HepG2 (cell line): ENCODE data around the gene MAN2A2. TPM values are rescaled to one million over a fixed set of nuclear protein-coding genes. Genes with fewer than 3 reads are reported as not detected.

ENCODE experiments used
- AKAP8 ChIP-seq: sonication (generic); formaldehyde crosslinking; IDR thresholded peaks from 2 replicates; pipeline ENCODE4 v1.5.1; 2020; ENCODE audit warnings: mild to moderate bottlenecking, missing genetic modification reagents
- ATF4 ChIP-seq, 2 experiments: fragments of 450-650 bp in 1 of 2; sonication (generic) in 1 of 2; formaldehyde crosslinking; IDR thresholded peaks; 2 replicates each; pipeline versions ENCODE4 v1.5.0 to v1.8.0; 2020 to 2022; ENCODE audit warnings: mild to moderate bottlenecking in 1 of 2, missing genetic modification reagents in 1 of 2
- E2F2 ChIP-seq: sonication (generic); formaldehyde crosslinking; IDR thresholded peaks from 2 replicates; pipeline ENCODE4 v1.4.0; 2020; ENCODE audit warnings: missing genetic modification reagents, borderline replicate concordance
- GMEB2 ChIP-seq: IDR thresholded peaks from 2 replicates; pipeline ENCODE4 v1.6.1; 2016; ENCODE audit warnings: missing biosample characterization, missing genetic modification reagents, low read depth
- GPN1 ChIP-seq: sonication (generic); formaldehyde crosslinking; IDR thresholded peaks from 2 replicates; pipeline ENCODE4 v1.5.1; 2020; ENCODE audit warnings: missing genetic modification reagents, borderline replicate concordance
- PLSCR1 ChIP-seq: sonication (generic); formaldehyde crosslinking; IDR thresholded peaks from 2 replicates; pipeline ENCODE4 v1.5.0; 2020; ENCODE audit warnings: missing genetic modification reagents, mild to moderate bottlenecking, borderline replicate concordance
- SATB2 ChIP-seq: sonication (generic); formaldehyde crosslinking; IDR thresholded peaks from 2 replicates; pipeline ENCODE4 v1.5.0; 2020; ENCODE audit warnings: missing genetic modification reagents
- SP2 ChIP-seq: sonication (generic); formaldehyde crosslinking; IDR thresholded peaks from 2 replicates; pipeline ENCODE4 v1.5.1; 2020; ENCODE audit warnings: mild to moderate bottlenecking, missing genetic modification reagents
- ZFP1 ChIP-seq: IDR thresholded peaks from 2 replicates; pipeline ENCODE4 v1.6.1; 2016
- ZNF12 ChIP-seq: sonication (generic); formaldehyde crosslinking; IDR thresholded peaks from 2 replicates; pipeline ENCODE4 v1.5.0; 2020; ENCODE audit warnings: missing genetic modification reagents
- ZNF318 ChIP-seq: sonication (generic); formaldehyde crosslinking; IDR thresholded peaks from 2 replicates; pipeline ENCODE4 v1.4.0; 2020; ENCODE audit warnings: mild to moderate bottlenecking, missing genetic modification reagents
- ZNF343 ChIP-seq: sonication (generic); formaldehyde crosslinking; IDR thresholded peaks from 2 replicates; pipeline ENCODE4 v1.4.0; 2020; ENCODE audit warnings: mild to moderate bottlenecking, missing genetic modification reagents
- ZNF510 ChIP-seq: sonication (generic); formaldehyde crosslinking; IDR thresholded peaks from 2 replicates; pipeline ENCODE4 v1.4.0; 2020; ENCODE audit warnings: low read depth, mild to moderate bottlenecking, missing genetic modification reagents
- ZNF552 ChIP-seq: sonication (generic); formaldehyde crosslinking; IDR thresholded peaks from 2 replicates; pipeline ENCODE4 v1.9.0; 2022; ENCODE audit warnings: missing genetic modification reagents, mild to moderate bottlenecking, borderline replicate concordance
- ZNF709 ChIP-seq: sonication (generic); formaldehyde crosslinking; IDR thresholded peaks from 2 replicates; pipeline ENCODE4 v1.5.0; 2020; ENCODE audit warnings: mild to moderate bottlenecking, missing genetic modification reagents
- ZNF879 ChIP-seq: sonication (generic); formaldehyde crosslinking; IDR thresholded peaks from 2 replicates; pipeline ENCODE4 v1.8.1; 2023; ENCODE audit warnings: missing genetic modification reagents
- polyA plus RNA-seq, 8 experiments: library from polyadenylated mRNA; depleted of rRNA in 3 of 8; stranded (reverse) in 7 of 8; unstranded in 1 of 8; fragments of >200 nt; fragmentation: Illumina TruSeq in 4 of 8; extraction: Trizol in 4 of 8; gene quantifications; 2 replicates each; pipeline versions ENCODE4 v1.2.1 to v1.2.3, GENCODE V29; 2011 to 2016; ENCODE audit warnings: low read depth in 4 of 8, missing spikeins in 1 of 8, mixed read lengths in 1 of 8; ENCODE audit not compliant: insufficient read depth in 1 of 8
- total RNA-seq, 5 experiments: library from RNA; depleted of rRNA; stranded (reverse); fragments of >200 nt; fragmentation: Illumina TruSeq; extraction: Trizol; gene quantifications; 2 replicates each; pipeline ENCODE4 v1.2.3, GENCODE V29; 2016; ENCODE audit warnings: low read depth in 1 of 5

Gene MAN2A2
- total and polyA plus RNA-seq, 2 of the 13 experiments (the other 11 are each of a cell fraction or from before 2014, with no cell fraction given), result 17.5 to 51.5 TPM

- TF ChIP-seq ZNF318 (CRISPR knock-in tag) (no peak), AKAP8 (CRISPR knock-in tag) (no peak), ZNF510 (CRISPR knock-in tag) (no peak), ZNF343 (no peak), ZNF12 (CRISPR knock-in tag) (no peak), ZFP1 (CRISPR knock-in tag) (no peak), SP2 (peak; percentile 51), ZNF879 (0 out of 2 replicates have a peak, but pooled peaks have one; percentile 65), PLSCR1 (CRISPR knock-in tag) (no peak), ZNF552 (CRISPR knock-in tag) (no peak; the same call in 1 of the 2 replicates), GPN1 (no peak), GMEB2 (CRISPR knock-in tag) (no peak), SATB2 (CRISPR knock-in tag) (0 out of 2 replicates have a peak, but pooled peaks have one; percentile 52), ATF4 (CRISPR knock-in tag; IDR thresholded peaks at IDR 0.05) (no peak), ZNF709 (CRISPR knock-in tag) (peak; percentile 62; the same call in 1 of the 2 replicates), E2F2 (CRISPR knock-in tag) (0 out of 2 replicates have a peak, but pooled peaks have one; percentile 23)
Measured at GRCh38 chr15:90954712-90955623, 51.9 kb downstream of the MAN2A2 start, which contains the start of gene RCCD1 (continued).
